ENCODE results near the gene TGM6.

TGM6 gene

GRCh38 chr20:2455771-2456497, 75.2 kb downstream of the TGM6 start:
- DNase-seq (ENCODE audit: low read depth in 2 of 2): no peak

- DNase-seq (ENCODE audit: low read depth in 2 of 2): no peak
Observed at GRCh38 chr20:2458919-2459499, 78.3 kb downstream of the TGM6 start.

DNA sequence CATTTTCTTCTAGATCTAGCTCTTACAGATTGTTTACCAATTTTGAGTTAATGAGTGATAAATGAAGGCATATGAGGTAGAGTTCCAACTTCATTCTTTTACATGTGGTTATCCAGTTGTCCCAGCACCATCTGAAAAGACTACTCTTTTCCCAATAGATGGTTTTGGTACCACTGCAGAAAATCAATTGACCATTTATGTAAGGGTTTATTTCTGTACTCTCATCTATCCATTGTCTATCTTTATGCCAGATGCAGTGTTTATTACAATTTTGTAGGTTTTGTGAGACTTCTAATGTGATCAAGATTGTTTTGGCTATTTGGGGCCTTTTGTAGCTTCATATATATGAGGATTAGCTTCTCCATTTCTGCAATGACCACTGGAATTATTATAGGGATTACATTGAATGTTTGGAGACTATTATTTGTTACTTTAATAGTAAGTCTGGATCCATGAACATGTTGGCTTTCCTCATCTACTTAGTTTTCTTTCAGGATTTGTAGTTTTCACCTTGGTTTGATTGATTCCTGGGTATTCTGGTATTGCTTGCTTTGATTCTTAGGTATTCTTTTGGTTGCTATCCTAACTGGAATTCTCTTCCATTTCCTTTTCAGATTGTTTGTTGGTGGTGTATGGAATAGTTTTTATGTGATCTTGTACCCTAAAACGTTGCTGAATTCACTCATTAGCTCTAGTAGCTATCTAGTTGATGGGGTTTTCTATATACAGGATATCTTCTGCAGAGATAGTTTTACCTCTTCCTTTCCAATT, 79.5 kb downstream of the TGM6 start:
- DNase-seq (ENCODE audit: low read depth in 2 of 2): no peak

- no peak for DNase-seq (ENCODE audit: low read depth in 2 of 2)
Observed at GRCh38 chr20:2460752-2461424, 80.2 kb downstream of the TGM6 start.

- DNase-seq (ENCODE audit: low read depth in 2 of 2): no peak
Observed at GRCh38 chr20:2462484-2462883, 81.8 kb downstream of the TGM6 start.

DNA sequence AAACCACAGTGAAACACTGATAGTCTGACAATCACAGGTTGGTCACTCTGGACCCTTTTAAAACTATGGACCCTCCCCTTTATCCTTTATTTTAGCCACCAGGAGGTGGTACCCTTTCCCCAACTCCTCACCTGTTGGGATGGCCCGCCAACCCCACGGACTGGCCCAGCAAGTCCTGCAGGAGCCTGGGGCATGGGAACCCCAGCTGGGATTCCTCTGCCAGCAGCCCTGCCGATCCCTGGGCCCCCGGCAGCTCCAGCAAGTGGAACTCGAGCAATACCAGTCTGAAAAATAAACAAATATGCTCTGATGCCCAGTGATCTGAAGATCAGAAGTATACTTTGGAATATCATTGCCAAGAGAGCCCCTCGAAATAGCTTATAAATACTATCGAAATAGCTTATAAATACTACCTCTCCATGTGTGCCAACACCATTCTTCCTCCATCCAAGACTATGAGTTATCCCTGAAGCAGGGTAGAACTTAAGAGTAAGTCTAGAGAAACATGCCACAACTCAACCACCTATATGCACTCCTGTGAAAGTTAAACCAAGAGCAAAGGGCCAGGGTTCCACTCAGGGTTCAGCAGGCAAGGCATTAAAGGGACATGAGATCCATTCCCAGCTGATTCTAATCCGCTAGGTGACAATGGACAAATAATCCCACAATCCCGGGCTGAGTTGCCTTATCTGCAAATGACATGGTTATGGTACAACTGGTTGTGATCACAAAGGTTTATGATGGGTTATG, 83.1 kb downstream of the TGM6 start:
- no peak for DNase-seq (ENCODE audit: low read depth in 2 of 2)

DNA sequence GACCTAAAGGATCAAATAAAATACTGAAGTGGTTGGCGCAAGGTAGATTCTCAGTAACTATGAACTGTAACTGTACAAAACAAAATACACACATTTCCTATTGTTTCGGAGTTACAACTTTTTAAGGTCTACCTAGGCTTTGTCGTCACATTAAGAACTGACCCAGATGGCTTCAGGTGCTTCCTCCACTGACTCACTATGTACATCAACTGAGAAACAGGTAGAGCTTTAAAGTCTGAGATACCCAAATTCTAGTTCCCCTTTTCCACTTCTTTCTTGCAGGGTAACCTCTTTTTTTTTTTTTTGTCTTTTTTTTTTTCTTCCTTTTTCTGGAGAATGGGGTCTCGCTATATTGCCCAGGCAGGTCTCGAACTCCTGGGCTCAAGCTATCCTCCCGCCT, 84.4 kb downstream of the TGM6 start:
- no peak for DNase-seq (ENCODE audit: low read depth in 2 of 2)

GRCh38 chr20:2467412-2467811, 86.7 kb downstream of the TGM6 start:
- DNase-seq (ENCODE audit: low read depth in 2 of 2): no peak

- no peak for DNase-seq (ENCODE audit: low read depth in 2 of 2)
Observed at GRCh38 chr20:2468581-2469407, 88.1 kb downstream of the TGM6 start.

- peak; percentile 35 to 36 for DNase-seq (ENCODE audit: low read depth in 2 of 2)
Observed at GRCh38 chr20:2469991-2470422, 89.3 kb downstream of the TGM6 start.

DNA sequence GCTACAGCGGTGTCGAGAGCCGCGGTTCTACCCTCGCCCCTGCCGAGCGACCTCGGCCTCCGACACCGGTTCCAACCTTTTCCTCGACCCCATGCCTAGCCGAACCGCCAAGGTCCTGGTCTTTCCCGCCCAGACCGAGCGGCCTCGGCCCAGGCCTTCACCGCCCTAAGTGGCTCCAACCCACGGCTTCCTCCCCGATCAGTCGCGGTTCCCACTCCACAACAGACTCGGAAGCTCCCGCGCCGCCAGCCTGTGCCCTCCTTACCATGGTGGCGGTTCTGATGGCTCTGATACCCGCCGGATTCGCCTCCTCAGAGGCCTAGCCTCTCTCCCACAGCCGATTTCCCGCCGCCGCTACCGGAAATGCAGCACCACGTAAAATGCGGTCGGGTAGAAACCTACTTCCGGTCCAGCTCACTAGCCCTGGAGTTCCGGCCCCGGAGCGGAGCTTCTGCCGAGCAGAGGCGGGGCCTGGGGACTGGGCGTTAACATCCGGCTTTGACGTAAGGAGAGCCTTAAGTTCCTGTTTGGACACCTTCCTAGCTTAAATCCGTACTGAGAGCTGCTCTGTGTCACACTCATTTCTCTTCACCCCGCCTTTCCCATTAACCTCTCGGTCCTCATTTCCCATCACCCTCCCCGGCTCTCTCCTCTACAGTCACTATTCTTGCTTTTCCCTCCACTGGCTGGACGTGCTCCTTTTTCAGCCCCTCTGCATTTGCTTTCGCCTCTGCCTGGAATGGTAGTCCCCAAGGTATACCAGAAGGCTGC, 89.9 kb downstream of the TGM6 start, which contains the start of gene SNRPB:
SNRPB (minus strand) TSS at position 367 of the 771 bp plus-strand sequence; CDS start at position 268, 99 bp downstream.
- DNase-seq (ENCODE audit: low read depth in 2 of 2): peak; percentile 95 to 96

DNA sequence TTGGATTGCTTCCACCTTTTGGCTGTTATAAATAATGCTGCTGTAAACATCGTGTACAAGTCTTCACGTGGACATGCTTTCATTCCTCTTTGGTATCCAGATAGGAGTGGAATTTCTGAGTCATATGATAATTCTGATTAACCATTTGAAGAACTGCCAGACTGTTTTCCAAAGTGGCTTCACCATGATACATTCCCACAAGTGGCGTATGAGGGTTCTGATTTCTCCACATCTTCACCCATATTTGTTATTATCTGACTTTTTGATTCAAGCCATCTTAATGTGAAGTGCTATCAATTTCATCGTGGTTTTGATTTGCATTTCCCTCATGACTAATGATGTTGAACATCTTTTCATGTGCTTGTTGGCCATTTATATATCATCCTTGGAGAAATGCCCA, 92.8 kb downstream of the TGM6 start:
- DNase-seq (ENCODE audit: low read depth in 2 of 2): no peak

DNA sequence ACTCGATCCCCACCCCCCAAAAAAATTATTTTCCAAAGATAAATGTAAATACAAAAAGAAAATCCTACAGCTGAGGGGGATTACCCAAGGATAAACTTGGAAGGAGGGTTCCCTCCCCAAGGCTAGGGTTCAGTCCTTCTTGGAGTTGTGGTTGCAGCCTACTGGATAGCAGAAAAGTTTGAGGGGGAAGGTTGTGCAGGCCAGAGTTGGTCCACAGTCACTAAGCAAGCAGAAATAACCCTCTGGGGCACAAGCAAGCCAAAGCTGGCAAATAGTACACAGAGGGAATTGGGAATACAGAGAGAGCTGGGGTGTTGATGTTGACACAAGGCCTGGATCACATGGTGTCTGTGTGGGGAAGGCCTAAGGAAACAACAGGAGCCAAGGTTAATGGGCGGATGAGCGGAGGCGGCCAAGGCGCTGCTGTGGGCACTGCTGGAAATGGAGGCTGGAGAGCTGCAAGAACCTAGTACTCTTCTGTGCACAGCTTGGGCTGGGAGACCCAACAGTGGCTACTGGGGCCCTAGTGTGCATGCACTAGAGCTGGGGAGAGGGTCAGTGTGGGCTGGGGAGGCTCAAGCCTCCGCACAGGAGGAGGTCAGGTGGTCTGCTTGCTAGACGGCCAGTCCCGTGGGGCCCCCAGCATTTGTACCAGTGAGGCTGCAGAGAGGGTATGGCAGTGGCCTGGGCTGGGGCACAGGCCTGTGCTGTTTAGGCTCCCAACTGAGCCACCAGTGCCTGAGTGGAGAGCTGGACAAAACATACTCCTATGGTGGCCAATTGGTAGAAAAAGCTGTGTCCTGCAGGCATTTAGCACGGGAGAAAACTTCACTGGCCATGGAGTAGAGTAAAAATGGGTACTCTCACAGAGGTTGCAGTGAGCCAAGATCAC, 95.4 kb downstream of the TGM6 start:
- no peak for DNase-seq (ENCODE audit: low read depth in 2 of 2)

DNA sequence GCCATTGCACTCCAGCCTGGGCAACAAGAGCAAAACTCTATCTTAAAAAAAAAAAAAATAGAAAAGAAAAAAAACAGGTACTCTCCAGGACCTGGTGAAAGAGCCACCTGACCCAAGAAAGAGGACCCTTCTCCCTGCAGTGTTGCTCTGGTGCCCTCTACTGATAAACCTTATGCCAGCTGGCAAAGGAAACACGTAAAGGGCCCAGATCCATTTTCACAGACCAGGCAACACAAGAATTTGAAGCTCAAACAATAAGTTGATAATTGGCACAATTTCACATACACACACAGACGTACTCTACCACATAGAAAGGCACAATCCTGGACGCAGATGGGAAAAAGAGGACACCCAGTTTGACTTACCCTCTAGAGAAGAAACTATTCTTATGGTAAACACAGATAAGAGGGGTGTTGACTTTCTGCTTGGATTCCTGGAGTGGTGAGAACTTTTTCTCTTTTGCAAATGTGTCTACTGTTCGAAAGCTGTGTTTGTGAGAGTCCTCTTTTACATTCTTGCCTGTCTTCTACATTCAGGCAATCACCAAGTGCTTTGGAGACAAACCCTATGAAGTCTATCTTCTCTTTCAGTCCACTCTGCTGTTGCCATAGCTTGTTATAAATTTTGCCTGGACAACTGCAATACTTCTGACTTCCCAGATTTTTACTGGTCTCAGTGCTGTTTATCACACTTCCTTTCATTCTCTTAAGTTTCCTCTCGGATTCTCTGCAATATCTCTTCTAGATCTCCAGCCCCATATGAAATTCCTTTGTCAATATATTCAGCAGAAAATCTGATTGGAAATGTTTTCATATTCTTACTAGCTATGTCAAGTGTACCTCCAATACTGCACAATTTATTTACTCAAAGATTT, 96.3 kb downstream of the TGM6 start:
- DNase-seq (ENCODE audit: low read depth in 2 of 2): no peak

- no peak for DNase-seq (ENCODE audit: low read depth in 2 of 2)
Observed at GRCh38 chr20:2480381-2480780, 99.7 kb downstream of the TGM6 start.
